Loucy (cell line): Measurements from ENCODE around the gene ABHD12B.

ENCODE experiments used
- EZH2phosphoT487 ChIP-seq: fragments of 200-600 bp; IDR thresholded peaks from 2 replicates; pipeline ENCODE4 v1.6.1; 2018; ENCODE audit warnings: antibody characterized with exemption, mild to moderate bottlenecking, moderate library complexity, borderline replicate concordance
- TF ChIP-seq, protein P1 (sequence below): fragments of 200-600 bp; sonication (generic); conservative IDR thresholded peaks from 2 replicates; pipeline ENCODE4 v1.5.1; 2014; ENCODE audit warnings: mild to moderate bottlenecking, antibody characterized with exemption, low read length

DNA sequence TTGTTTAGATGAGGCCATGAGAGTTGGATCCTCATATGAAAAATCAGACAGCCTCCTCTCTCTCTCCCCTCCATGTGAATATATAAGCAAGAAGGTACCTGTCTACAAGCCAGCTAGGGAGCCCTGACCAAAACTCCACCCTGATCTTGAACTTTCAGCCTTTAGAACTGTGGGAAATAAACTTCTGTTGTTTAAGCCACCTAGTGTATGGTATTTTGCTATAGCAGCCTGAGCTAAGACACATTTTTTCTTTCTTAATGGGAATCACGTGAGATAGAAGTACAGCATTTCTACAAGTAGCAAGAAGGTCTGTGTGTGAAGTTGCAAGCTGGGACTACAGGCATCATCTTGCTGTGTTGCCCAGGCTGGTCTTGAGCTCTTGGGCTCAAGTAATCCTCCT lies 16.3 kb upstream of the ABHD12B start:
- TF ChIP-seq, protein P1, sequence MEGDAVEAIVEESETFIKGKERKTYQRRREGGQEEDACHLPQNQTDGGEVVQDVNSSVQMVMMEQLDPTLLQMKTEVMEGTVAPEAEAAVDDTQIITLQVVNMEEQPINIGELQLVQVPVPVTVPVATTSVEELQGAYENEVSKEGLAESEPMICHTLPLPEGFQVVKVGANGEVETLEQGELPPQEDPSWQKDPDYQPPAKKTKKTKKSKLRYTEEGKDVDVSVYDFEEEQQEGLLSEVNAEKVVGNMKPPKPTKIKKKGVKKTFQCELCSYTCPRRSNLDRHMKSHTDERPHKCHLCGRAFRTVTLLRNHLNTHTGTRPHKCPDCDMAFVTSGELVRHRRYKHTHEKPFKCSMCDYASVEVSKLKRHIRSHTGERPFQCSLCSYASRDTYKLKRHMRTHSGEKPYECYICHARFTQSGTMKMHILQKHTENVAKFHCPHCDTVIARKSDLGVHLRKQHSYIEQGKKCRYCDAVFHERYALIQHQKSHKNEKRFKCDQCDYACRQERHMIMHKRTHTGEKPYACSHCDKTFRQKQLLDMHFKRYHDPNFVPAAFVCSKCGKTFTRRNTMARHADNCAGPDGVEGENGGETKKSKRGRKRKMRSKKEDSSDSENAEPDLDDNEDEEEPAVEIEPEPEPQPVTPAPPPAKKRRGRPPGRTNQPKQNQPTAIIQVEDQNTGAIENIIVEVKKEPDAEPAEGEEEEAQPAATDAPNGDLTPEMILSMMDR: no peak
- no peak for TF ChIP-seq EZH2phosphoT487
